Common myeloid progenitor, CD34-positive (primary cell): ENCODE data around the gene ADK.

Source experiments
- CTCF ChIA-PET: fragments of 350-600 bp; sonication (Branson Sonifier 250); formaldehyde crosslinking; loops from one replicate; lab custom pipeline; 2021; ENCODE audit warnings: antibody characterized with exemption; lab: Charles Lee
- POLR2A ChIA-PET: fragments of 350-600 bp; sonication (Branson Sonifier 250); formaldehyde crosslinking; loops from one replicate; lab custom pipeline; 2021; ENCODE audit warnings: antibody characterized with exemption; lab: Charles Lee
- DNase-seq, 3 donors: peaks; one replicate each; pipeline versions ENCODE4 v3.0.0 to v3.0.0-alpha.2; 2013
- H3K27ac ChIP-seq, 2 experiments: 1 replicate in 1 of 2; 2 replicates in 1 of 2; pipeline ENCODE4 v1.7.0; 2013; ENCODE audit warnings: inconsistent platforms in 2 of 2, low read length in 2 of 2, mild to moderate bottlenecking in 2 of 2, low read depth in 1 of 2, moderate library complexity in 1 of 2; ENCODE audit not compliant: severe bottlenecking in 2 of 2, insufficient read depth in 1 of 2, poor library complexity in 1 of 2
- H3K27me3 ChIP-seq, 5 experiments: replicated peaks in 2 of 5; 1 replicate in 3 of 5; 2 replicates in 2 of 5; pipeline versions ENCODE4 v1.6.1 to v1.7.0; 2013; ENCODE audit warnings: low read length in 4 of 5, mild to moderate bottlenecking in 2 of 5, moderate library complexity in 2 of 5, inconsistent platforms in 1 of 5; ENCODE audit not compliant: insufficient read depth in 5 of 5, control insufficient read depth in 4 of 5
- H3K36me3 ChIP-seq, 4 experiments: 1 replicate in 2 of 4; 2 replicates in 2 of 4; pipeline versions ENCODE4 v1.6.1 to v1.7.0; 2013; ENCODE audit warnings: low read length in 3 of 4, control low read depth in 1 of 4, mild to moderate bottlenecking in 1 of 4; ENCODE audit not compliant: control insufficient read depth in 4 of 4, insufficient read depth in 4 of 4
- H3K4me1 ChIP-seq, 4 experiments: 1 replicate in 3 of 4; 2 replicates in 1 of 4; pipeline versions ENCODE4 v1.6.1 to v1.7.1; 2013; ENCODE audit warnings: low read length in 3 of 4, mild to moderate bottlenecking in 3 of 4, control low read depth in 1 of 4, inconsistent platforms in 1 of 4, moderate library complexity in 1 of 4; ENCODE audit not compliant: control insufficient read depth in 4 of 4, insufficient read depth in 4 of 4; ENCODE audit errors: control extremely low read depth in 1 of 4
- H3K4me3 ChIP-seq, 7 experiments: 1 replicate in 4 of 7; 2 replicates in 3 of 7; pipeline versions ENCODE4 v1.5.1 to v1.7.0; 2013; ENCODE audit warnings: mild to moderate bottlenecking in 7 of 7, low read length in 6 of 7, moderate library complexity in 6 of 7, inconsistent platforms in 2 of 7, low read depth in 2 of 7, control low read depth in 1 of 7; ENCODE audit not compliant: insufficient read depth in 4 of 7, control insufficient read depth in 1 of 7; ENCODE audit errors: extremely low read depth in 1 of 7
- H3K9me3 ChIP-seq, 5 experiments: 1 replicate in 4 of 5; 2 replicates in 1 of 5; pipeline versions ENCODE4 v1.6.1 to v1.7.1; 2013; ENCODE audit warnings: low read length in 4 of 5, mild to moderate bottlenecking in 2 of 5, inconsistent platforms in 1 of 5, low read depth in 1 of 5, moderate library complexity in 1 of 5; ENCODE audit not compliant: control insufficient read depth in 4 of 5, insufficient read depth in 2 of 5; ENCODE audit errors: control extremely low read depth in 1 of 5
- WGBS: methylation state at CpG from one replicate; pipeline ENCODE4 v1.1.5; 2013; ENCODE audit not compliant: insufficient coverage; 5-methylcytosine and 5-hydroxymethylcytosine counted together

ADK gene

GRCh38 chr10:74110120-74110519 is 40.9 kb upstream of the ADK start:
- no peak overlapping the region for H3K27ac ChIP-seq
- H3K4me1 ChIP-seq, result no peaks in the 10 kb centered on the region
- H3K27me3 ChIP-seq, result no peaks in the 10 kb centered on the region
- ChIA-PET POLR2A (no interaction called here), CTCF (interaction anchor here (0.6 to 1.8 kb wide), 7 partner anchors 11 to 814 kb away, joined by 3 to 5 read pairs (median 4); no protein-coding TSS in a partner anchor)
- DNase-seq, result no peak
- H3K36me3 ChIP-seq, result peaks cover 30 to 93% (median 68%) of the 10 kb centered on the region in 4 experiments
- no peaks in the 10 kb centered on the region for H3K9me3 ChIP-seq
- 100% methylated on average over 1 of the region's 1 CpG for WGBS
- H3K4me3 ChIP-seq, result no peak overlapping the region

- WGBS, result 96% methylated on average over 11 of the region's 14 CpGs
- Histone ChIP-seq H3K36me3 (peaks cover 31 to 91% (median 67%) of the 10 kb centered on the region in 4 experiments), H3K27me3 (no peaks in the 10 kb centered on the region), H3K4me3 (no peak overlapping the region), H3K27ac (no peak overlapping the region), H3K4me1 (peaks cover 0 to 6% (median 0%) of the 10 kb centered on the region in 4 experiments), H3K9me3 (no peaks in the 10 kb centered on the region)
- POLR2A ChIA-PET, result no interaction called here
- no peak for DNase-seq
- CTCF ChIA-PET, result interaction anchor here (1.0 to 1.8 kb wide), 4 partner anchors 9 to 225 kb away, joined by 3 to 5 read pairs (median 4); no protein-coding TSS in a partner anchor
These were observed 39.2 kb upstream of the ADK start for GRCh38 chr10:74111799-74112198.

GRCh38 chr10:74113546-74113945 is 37.5 kb upstream of the ADK start:
- peaks cover 30 to 95% (median 71%) of the 10 kb centered on the region in 4 experiments for H3K36me3 ChIP-seq
- no peak overlapping the region for H3K4me3 ChIP-seq
- ChIA-PET CTCF (interaction anchor here (0.7 to 1.9 kb wide), 5 partner anchors 13 to 131 kb away, joined by 3 to 5 read pairs (median 4); no protein-coding TSS in a partner anchor), POLR2A (interaction anchor here (0.7 kb wide), 1 partner anchor 38 kb away, joined by 3 read pairs; no protein-coding TSS in a partner anchor)
- DNase-seq, result no peak
- H3K9me3 ChIP-seq, result no peaks in the 10 kb centered on the region
- H3K27ac ChIP-seq, result no peak overlapping the region
- no CpG with 5 or more reads among the region's 1 CpG for WGBS
- no peaks in the 10 kb centered on the region for H3K27me3 ChIP-seq
- H3K4me1 ChIP-seq, result peaks cover 0 to 6% (median 0%) of the 10 kb centered on the region in 4 experiments

- POLR2A ChIA-PET, result interaction anchor here (0.7 kb wide), 1 partner anchor 37 kb away, joined by 3 read pairs; no protein-coding TSS in a partner anchor
- no peaks in the 10 kb centered on the region for H3K27me3 ChIP-seq
- CTCF ChIA-PET, result interaction anchor here (1.2 to 1.9 kb wide), 4 partner anchors 13 to 33 kb away, joined by 3 to 5 read pairs (median 4); no protein-coding TSS in a partner anchor
- no peak for DNase-seq
- H3K4me1 ChIP-seq, result peaks cover 0 to 6% (median 0%) of the 10 kb centered on the region in 4 experiments
- H3K27ac ChIP-seq, result no peak overlapping the region
- peaks cover 32 to 95% (median 71%) of the 10 kb centered on the region in 4 experiments for H3K36me3 ChIP-seq
- H3K4me3 ChIP-seq, result no peak overlapping the region
- WGBS, result 98% methylated on average over 9 of the region's 12 CpGs
- no peaks in the 10 kb centered on the region for H3K9me3 ChIP-seq
These were observed 37.0 kb upstream of the ADK start for GRCh38 chr10:74114041-74114448.

GRCh38 chr10:74117738-74118137 is 33.3 kb upstream of the ADK start:
- H3K36me3 ChIP-seq, result peaks cover 24 to 93% (median 69%) of the 10 kb centered on the region in 4 experiments
- H3K4me3 ChIP-seq, result no peak overlapping the region
- POLR2A ChIA-PET, result no interaction called here
- peaks cover 0 to 6% (median 0%) of the 10 kb centered on the region in 4 experiments for H3K4me1 ChIP-seq
- no peak overlapping the region for H3K27ac ChIP-seq
- H3K27me3 ChIP-seq, result no peaks in the 10 kb centered on the region
- DNase-seq, result no peak
- no peaks in the 10 kb centered on the region for H3K9me3 ChIP-seq
- CTCF ChIA-PET, result interaction anchor here (1.8 kb wide), 1 partner anchor 9 kb away, joined by 6 read pairs; no protein-coding TSS in a partner anchor
- 100% methylated on average over 4 of the region's 4 CpGs for WGBS

GRCh38 chr10:74118804-74119203 is 32.2 kb upstream of the ADK start:
- no peak overlapping the region for H3K27ac ChIP-seq
- 100% methylated on average over 2 of the region's 3 CpGs for WGBS

GRCh38 chr10:74120911-74121310 is 30.1 kb upstream of the ADK start:
- CTCF ChIA-PET, result interaction anchor here (0.6 to 1.2 kb wide), 4 partner anchors 10 to 93 kb away, joined by 3 to 5 read pairs (median 4); no protein-coding TSS in a partner anchor
- POLR2A ChIA-PET, result no interaction called here
- Histone ChIP-seq H3K9me3 (no peaks in the 10 kb centered on the region), H3K36me3 (peaks cover 25 to 91% (median 68%) of the 10 kb centered on the region in 4 experiments), H3K27me3 (no peaks in the 10 kb centered on the region), H3K4me1 (no peaks in the 10 kb centered on the region), H3K27ac (no peak overlapping the region), H3K4me3 (no peak overlapping the region)
- 100% methylated on average over 1 of the region's 1 CpG for WGBS
- no peak for DNase-seq

More at GRCh38 chr10:74118804-74119203, 32.2 kb upstream of the ADK start:
- Histone ChIP-seq H3K4me1 (peaks cover 0 to 6% (median 0%) of the 10 kb centered on the region in 4 experiments), H3K36me3 (peaks cover 22 to 93% (median 69%) of the 10 kb centered on the region in 4 experiments), H3K9me3 (no peaks in the 10 kb centered on the region), H3K27me3 (no peaks in the 10 kb centered on the region), H3K4me3 (no peak overlapping the region)
- CTCF ChIA-PET, result interaction anchor here (1.2 to 1.8 kb wide), 2 partner anchors 8 to 29 kb away, joined by 3 to 6 read pairs; no protein-coding TSS in a partner anchor
- POLR2A ChIA-PET, result no interaction called here
- DNase-seq, result no peak
